ENCODE data around the gene CNGA3. TPM values are rescaled to one million over a fixed set of nuclear protein-coding genes. Genes with fewer than 3 reads are reported as not detected.

CNGA3 gene
- total and polyA plus RNA-seq, 10 of the 15 experiments (the other 5 are each of a cell fraction or from before 2014, with no cell fraction given): not detected

DNA sequence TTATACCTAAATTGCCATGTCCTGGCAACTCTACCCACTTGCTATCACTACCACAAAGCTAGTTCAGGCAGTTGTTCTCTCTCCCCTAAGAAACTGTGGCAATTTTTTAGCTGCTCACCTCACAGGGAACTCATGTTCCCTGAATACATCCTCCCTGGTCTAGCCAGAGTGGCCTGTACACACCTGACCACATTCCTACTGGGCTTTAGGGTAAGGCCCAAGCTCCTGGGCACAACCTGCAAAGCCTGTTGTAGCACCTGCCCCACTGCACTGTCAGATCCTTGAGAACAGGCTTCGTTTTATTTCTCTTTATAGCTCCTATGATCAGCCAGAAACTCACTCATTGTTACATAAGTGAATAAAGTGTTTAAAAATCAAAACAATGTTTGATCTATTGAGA, 21.5 kb downstream of the CNGA3 start:
- no peaks in the 10 kb centered on the region; a peak in 2 of 4 replicates for H3K27me3 ChIP-seq (replicated peaks in 1 of 2; ENCODE audit: control insufficient read depth in 2 of 2, insufficient read depth in 2 of 2, low read length in 1 of 2)
- intact Hi-C loops (cut with micrococcal nuclease; ENCODE audit: unreplicated experiment): no loop called here
- ATAC-seq (no peak), DNase-seq (ENCODE audit: low read depth, low spot score) (no peak), FAIRE-seq (no peak)
- H3K36me3 ChIP-seq (ENCODE audit: control insufficient read depth in 2 of 2, insufficient read depth in 2 of 2, low read length in 1 of 2): no peaks in the 10 kb centered on the region
- in situ Hi-C loops (cut with MboI): no loop called here
- no peak overlapping the region for H3K4me2 ChIP-seq (ENCODE audit: control insufficient read depth, insufficient read depth)
- H3K4me1 ChIP-seq (ENCODE audit: control insufficient read depth, insufficient read depth, low read length): no peaks in the 10 kb centered on the region
- ChIA-PET POLR2A (no interaction called here), SMC1A (ENCODE audit: uncharacterized antibody, unreplicated experiment) (interaction anchor here (0.5 kb wide), 1 partner anchor 525 kb away, joined by 3 read pairs; no protein-coding TSS in a partner anchor), RAD21 (ENCODE audit: unreplicated experiment) (no interaction called here), CTCF (no interaction called here)
- no peaks in the 10 kb centered on the region for H4K20me1 ChIP-seq (ENCODE audit: control insufficient read depth, insufficient read depth)
- H3K27ac ChIP-seq (ENCODE audit: control insufficient read depth, insufficient read depth): no peak overlapping the region
- no peak overlapping the region for H3K9ac ChIP-seq (ENCODE audit: control insufficient read depth, insufficient read depth, low read length)
- no peaks in the 10 kb centered on the region for H3K79me2 ChIP-seq (ENCODE audit: control insufficient read depth, insufficient read depth, low read length)
- no peak overlapping the region for H3K4me3 ChIP-seq
- BruUV-seq (replicated peaks): no TSS peak
- H3K9me3 ChIP-seq (replicated peaks; ENCODE audit: control insufficient read depth, insufficient read depth, low read length): peaks cover 1% of the 10 kb centered on the region; the same call in 1 of the 3 replicates
- 0% methylated on average over 1 of the region's 1 CpG for WGBS (ENCODE audit: insufficient coverage, insufficient replicate concordance, low lambda C conversion rate, missing lambda C conversion rate)
- no peak overlapping the region for H2AFZ ChIP-seq (ENCODE audit: control insufficient read depth, low read depth, low read length)
- TF ChIP-seq SMAD1 (IDR thresholded peaks at IDR 0.05; ENCODE audit: low read depth, partially characterized antibody) (no peak), SMC3 (IDR thresholded peaks at IDR 0.05; ENCODE audit: borderline replicate concordance, low read length) (no peak), ZNF622 (IDR thresholded peaks at IDR 0.05) (no peak), WRNIP1 (IDR thresholded peaks at IDR 0.05; ENCODE audit: borderline replicate concordance, low read depth, low read length) (no peak), SIX5 (IDR thresholded peaks at IDR 0.05; ENCODE audit: low read depth, low read length, severe bottlenecking) (no peak), CBX3 (IDR thresholded peaks at IDR 0.05; ENCODE audit: borderline replicate concordance, low read depth) (no peak), ATF2 (IDR thresholded peaks at IDR 0.05; ENCODE audit: low read length) (no peak), CHD4 (IDR thresholded peaks at IDR 0.05) (no peak), MYB (IDR thresholded peaks at IDR 0.05; ENCODE audit: borderline replicate concordance, low read depth, low read length) (no peak), NKRF (conservative IDR thresholded peaks at IDR 0.05) (no peak), ZZZ3 (IDR thresholded peaks at IDR 0.05; ENCODE audit: control insufficient read depth, insufficient read length, low read depth) (no peak), DPF2 (IDR thresholded peaks at IDR 0.05) (no peak), MEF2B (IDR thresholded peaks at IDR 0.05; ENCODE audit: partially characterized antibody, poor library complexity, severe bottlenecking) (no peak), ZNF592 (IDR thresholded peaks at IDR 0.05) (no peak)
- TF ChIP-seq, protein P1, sequence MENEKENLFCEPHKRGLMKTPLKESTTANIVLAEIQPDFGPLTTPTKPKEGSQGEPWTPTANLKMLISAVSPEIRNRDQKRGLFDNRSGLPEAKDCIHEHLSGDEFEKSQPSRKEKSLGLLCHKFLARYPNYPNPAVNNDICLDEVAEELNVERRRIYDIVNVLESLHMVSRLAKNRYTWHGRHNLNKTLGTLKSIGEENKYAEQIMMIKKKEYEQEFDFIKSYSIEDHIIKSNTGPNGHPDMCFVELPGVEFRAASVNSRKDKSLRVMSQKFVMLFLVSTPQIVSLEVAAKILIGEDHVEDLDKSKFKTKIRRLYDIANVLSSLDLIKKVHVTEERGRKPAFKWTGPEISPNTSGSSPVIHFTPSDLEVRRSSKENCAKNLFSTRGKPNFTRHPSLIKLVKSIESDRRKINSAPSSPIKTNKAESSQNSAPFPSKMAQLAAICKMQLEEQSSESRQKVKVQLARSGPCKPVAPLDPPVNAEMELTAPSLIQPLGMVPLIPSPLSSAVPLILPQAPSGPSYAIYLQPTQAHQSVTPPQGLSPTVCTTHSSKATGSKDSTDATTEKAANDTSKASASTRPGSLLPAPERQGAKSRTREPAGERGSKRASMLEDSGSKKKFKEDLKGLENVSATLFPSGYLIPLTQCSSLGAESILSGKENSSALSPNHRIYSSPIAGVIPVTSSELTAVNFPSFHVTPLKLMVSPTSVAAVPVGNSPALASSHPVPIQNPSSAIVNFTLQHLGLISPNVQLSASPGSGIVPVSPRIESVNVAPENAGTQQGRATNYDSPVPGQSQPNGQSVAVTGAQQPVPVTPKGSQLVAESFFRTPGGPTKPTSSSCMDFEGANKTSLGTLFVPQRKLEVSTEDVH (IDR thresholded peaks at IDR 0.05; ENCODE audit: low read depth, partially characterized antibody): no peak
